Thoracic aorta endothelial cell (primary cell): ENCODE data around the gene RRP12. TPM values are rescaled to one million over a fixed set of nuclear protein-coding genes. Genes with fewer than 3 reads are reported as not detected.

Experiments
- small RNA-seq: library from RNA; depleted of rRNA; stranded (forward); fragments of <200 nt; gene quantifications from one replicate; pipeline ENCODE3, GENCODE V24; 2012
- total RNA-seq: library from RNA; depleted of rRNA; stranded (reverse); fragments of >200 nt; gene quantifications from 2 replicates; pipeline ENCODE4 v1.2.3, GENCODE V29; 2012

The RRP12 gene, protein sequence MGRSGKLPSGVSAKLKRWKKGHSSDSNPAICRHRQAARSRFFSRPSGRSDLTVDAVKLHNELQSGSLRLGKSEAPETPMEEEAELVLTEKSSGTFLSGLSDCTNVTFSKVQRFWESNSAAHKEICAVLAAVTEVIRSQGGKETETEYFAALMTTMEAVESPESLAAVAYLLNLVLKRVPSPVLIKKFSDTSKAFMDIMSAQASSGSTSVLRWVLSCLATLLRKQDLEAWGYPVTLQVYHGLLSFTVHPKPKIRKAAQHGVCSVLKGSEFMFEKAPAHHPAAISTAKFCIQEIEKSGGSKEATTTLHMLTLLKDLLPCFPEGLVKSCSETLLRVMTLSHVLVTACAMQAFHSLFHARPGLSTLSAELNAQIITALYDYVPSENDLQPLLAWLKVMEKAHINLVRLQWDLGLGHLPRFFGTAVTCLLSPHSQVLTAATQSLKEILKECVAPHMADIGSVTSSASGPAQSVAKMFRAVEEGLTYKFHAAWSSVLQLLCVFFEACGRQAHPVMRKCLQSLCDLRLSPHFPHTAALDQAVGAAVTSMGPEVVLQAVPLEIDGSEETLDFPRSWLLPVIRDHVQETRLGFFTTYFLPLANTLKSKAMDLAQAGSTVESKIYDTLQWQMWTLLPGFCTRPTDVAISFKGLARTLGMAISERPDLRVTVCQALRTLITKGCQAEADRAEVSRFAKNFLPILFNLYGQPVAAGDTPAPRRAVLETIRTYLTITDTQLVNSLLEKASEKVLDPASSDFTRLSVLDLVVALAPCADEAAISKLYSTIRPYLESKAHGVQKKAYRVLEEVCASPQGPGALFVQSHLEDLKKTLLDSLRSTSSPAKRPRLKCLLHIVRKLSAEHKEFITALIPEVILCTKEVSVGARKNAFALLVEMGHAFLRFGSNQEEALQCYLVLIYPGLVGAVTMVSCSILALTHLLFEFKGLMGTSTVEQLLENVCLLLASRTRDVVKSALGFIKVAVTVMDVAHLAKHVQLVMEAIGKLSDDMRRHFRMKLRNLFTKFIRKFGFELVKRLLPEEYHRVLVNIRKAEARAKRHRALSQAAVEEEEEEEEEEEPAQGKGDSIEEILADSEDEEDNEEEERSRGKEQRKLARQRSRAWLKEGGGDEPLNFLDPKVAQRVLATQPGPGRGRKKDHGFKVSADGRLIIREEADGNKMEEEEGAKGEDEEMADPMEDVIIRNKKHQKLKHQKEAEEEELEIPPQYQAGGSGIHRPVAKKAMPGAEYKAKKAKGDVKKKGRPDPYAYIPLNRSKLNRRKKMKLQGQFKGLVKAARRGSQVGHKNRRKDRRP (N-terminal part only)
- total RNA-seq, result 24.0 and 27.1 TPM in 2 replicates

DNA sequence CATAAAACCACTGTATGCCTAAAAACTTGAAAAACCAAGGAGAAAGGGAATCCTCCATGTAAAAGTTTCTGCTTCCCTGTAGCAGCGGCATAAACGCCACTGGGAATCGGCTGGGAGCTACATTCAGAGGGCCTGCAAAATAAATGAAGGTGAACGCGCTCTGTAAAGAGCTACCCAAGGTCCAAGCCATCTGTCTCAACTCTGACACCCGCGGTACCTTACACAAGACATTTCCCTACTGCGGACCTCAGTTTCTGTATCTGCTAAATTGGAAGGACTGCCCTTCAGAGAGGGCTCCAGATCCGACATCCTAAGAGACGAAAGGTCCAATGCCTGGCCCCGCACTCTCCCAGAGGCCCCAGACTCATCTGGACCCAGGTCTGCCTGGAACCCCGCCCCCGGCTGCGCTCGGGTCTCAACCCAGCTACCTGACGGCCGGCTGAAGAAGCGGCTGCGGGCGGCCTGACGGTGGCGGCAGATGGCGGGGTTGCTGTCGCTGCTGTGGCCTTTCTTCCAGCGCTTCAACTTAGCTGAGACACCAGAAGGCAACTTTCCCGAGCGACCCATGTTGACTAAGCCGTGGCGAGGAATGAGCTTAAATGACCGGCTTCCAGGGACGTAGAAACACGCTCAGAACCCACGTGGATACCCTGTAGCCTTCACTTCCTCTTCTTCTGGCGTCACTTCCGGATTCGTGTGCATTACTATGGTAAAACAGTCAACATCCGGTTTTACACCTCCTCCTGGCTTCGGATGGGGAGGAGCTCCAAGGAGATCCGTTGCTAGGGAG, at the start of gene RRP12:
Gene RRP12, minus strand, starts transcription at position 676 of the 790 bp plus-strand sequence. Its CDS starts 109 bp downstream, at position 567.

DNA sequence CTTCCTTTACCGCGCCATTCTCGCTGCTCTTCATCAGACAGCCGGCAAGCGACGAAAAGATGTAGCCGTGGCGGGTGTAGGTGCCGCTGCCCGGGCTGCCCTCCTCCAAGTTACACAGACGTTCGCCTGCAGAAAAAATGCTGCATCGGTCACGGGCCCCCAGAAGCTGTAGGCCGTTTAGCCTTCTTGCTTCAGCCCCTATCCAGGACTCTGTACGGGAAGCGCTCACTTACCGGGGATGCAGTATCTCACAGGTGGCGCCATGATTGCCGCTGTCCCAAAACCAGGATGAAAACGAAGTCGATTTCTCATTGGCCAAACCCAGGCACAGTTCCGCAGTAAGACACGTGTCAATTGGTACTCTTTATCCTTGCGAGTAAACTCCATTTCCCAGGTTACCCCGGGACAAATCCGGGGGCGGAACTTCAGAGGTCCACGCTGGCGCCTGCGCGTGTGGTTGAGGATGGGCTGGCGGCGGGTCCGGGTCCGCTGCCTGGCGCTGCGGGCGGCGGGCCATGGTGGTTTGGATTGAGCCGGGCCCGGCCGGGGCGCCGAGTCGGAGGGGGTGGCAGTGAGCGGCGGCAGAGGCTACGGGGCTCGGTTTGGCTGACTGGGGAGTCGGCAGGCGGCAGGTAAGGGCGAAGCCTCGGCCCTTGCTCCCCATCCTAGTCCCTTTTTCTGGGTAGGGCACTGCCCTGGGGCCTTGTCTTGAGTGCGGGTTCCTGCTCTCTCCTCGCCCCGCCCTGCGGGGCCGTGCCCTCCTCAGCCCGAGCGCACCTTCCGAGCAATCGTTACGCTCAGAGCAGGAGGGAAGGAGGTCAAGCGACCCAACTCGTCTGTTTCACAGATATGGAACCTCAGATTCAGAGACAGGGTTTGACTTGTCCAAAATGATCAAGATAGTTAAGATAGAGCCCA, 44.8 kb upstream of the RRP12 start, which contains the start of the genes EXOSC1 and ZDHHC16:
Gene EXOSC1, minus strand, starts transcription at position 285 of the 918 bp plus-strand sequence. Its CDS starts 21 bp downstream, at position 264.
Gene ZDHHC16, plus strand, starts transcription at position 454 of the 918 bp plus-strand sequence. CDS start 5,501 bp downstream, outside the sequence.

DNA sequence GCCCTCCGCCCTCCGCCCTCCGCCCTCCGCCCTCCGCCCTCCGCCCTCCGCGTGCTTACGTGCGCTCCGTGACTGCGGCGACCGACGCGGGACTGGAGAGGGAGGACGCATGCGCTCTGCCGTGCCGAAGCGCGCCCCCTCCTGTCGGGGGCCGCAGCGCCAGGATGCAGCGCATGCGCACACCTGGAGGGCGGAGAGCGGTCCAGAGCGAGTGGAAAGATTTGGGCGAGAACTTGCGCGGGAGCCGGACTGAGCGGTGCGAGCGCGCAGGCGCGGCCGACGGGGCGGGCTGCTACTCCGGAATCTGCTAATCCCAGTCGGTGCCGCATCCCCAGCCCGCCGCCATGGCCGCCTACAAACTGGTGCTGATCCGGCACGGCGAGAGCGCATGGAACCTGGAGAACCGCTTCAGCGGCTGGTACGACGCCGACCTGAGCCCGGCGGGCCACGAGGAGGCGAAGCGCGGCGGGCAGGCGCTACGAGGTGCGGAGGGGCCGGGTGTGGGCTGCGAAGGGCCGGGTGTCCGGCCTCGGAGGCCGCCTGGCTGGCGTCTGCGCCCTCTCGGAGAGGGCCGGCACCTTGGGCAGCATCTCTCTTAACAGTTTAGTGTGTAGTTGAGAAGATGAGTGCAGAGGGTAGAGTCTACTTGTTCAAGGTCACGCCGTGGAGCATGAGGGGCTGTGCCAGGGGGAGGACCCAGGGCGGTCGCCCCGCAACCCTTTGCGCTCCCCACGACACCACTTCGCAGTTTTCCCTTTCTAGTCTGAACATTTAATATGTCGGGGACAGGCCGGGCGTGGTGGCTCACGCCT, 25.0 kb upstream of the RRP12 start, which contains the start of gene PGAM1:
Gene PGAM1, plus strand, starts transcription at position 228 of the 812 bp plus-strand sequence. Its CDS starts 117 bp downstream, at position 345.

GRCh38 chr10:97334370-97335175, 66.6 kb downstream of the RRP12 start, which contains the start of gene FRAT2:
FRAT2 (minus strand) TSS chr10:97334729; CDS start chr10:97334572, 157 bp downstream.

DNA sequence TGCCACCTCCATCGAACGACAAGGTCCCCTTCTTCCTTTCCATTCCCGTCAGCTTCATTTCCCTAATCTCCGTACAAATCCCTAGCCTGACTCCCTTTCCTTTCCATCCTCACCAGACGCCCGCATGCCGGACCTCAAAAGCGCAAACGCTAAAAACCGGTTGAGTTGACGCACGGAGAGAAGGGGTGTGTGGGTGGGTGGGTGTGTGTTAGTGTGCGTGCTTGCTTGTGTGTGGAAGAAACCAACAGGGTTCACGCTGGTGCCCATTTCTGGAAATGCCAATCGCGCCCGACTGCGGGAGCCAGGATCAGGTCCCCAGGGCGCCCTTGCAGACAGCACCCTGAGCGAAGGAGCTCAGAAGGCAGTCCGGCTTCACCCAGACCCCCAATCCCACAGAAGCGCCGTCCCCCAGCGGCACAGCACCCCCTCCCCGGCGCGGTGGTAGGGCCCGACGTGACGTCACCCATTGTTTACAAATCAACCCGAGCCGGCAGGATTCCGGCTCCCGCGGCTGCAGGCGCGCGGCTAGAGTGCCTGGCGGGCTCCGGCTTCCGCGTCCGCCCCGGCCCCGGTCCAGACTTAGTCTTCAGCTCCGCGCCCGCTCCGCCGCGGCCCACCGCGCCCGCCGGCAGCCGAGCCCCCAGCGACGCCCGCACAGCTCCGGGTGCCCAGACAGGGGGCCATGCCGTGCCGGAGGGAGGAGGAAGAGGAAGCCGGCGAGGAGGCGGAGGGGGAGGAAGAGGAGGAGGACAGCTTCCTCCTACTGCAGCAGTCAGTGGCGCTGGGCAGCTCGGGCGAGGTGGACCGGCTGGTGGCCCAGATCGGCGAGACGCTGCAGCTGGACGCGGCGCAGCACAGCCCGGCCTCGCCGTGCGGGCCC, 82.1 kb downstream of the RRP12 start, which contains the start of gene FRAT1:
Gene FRAT1, plus strand, starts transcription at position 500 of the 880 bp plus-strand sequence. Its CDS starts 183 bp downstream, at position 683.

Small RNA genes lying within 50 kb of the gene (small RNA-seq; reads per million reads assigned to genes)
- not detected for gene RF00019

Other genes with a start within 250 kb of the RRP12 start
- under 0.01 TPM in 1 of 2 replicates, not detected in the other for gene SLIT1, start 215.4 kb downstream of the RRP12 start, total RNA-seq
- gene ARHGAP19, start 108.7 kb downstream of the RRP12 start, total RNA-seq, result 20.6 and 26.8 TPM in 2 replicates
- 2.1 and 2.5 TPM in 2 replicates for gene FRAT1, start 82.1 kb downstream of the RRP12 start, total RNA-seq
- 10.1 and 10.6 TPM in 2 replicates for gene FRAT2, start 66.6 kb downstream of the RRP12 start, total RNA-seq
- gene PGAM1, start 24.9 kb upstream of the RRP12 start, total RNA-seq, result 522 and 584 TPM in 2 replicates
- 47.5 and 49.0 TPM in 2 replicates for gene EXOSC1, start 44.7 kb upstream of the RRP12 start, total RNA-seq
- 46.9 and 60.2 TPM in 2 replicates for gene ZDHHC16, start 44.8 kb upstream of the RRP12 start, total RNA-seq
- gene MMS19, start 97.1 kb upstream of the RRP12 start, total RNA-seq, result 112 and 125 TPM in 2 replicates
- 38.1 and 42.4 TPM in 2 replicates for gene UBTD1, start 97.6 kb upstream of the RRP12 start, total RNA-seq
- 0.27 and 1.2 TPM in 2 replicates for gene ANKRD2, start 171.4 kb upstream of the RRP12 start, total RNA-seq
- 0.27 and 0.36 TPM in 2 replicates for gene HOGA1, start 183.0 kb upstream of the RRP12 start, total RNA-seq
- gene C10orf62, start 188.4 kb upstream of the RRP12 start, total RNA-seq, result 0.29 TPM in 1 of 2 replicates, not detected in the other
- gene MORN4, start 232.2 kb upstream of the RRP12 start, total RNA-seq, result 3.9 and 4.3 TPM in 2 replicates
- 16.2 and 22.6 TPM in 2 replicates for gene PI4K2A, start 239.3 kb upstream of the RRP12 start, total RNA-seq